GM12878 (cell line): ENCODE measurements around the gene RAP1B. TPM values are rescaled to one million over a fixed set of nuclear protein-coding genes. Genes with fewer than 3 reads are reported as not detected.
A peak's percentile ranks its signal among the peaks of the same experiment; 100 is the strongest.

Source experiments
- ATF7 ChIP-seq: fragments of 450-650 bp; IDR thresholded peaks from 2 replicates; pipeline ENCODE4 v1.6.1; 2016; ENCODE audit warnings: low read depth, mild to moderate bottlenecking
- CBX5 ChIP-seq: sonication (generic); IDR thresholded peaks from 2 replicates; pipeline ENCODE4 v1.6.1; 2016; ENCODE audit warnings: low read depth, moderate library complexity, mild to moderate bottlenecking, inconsistent platforms
- CREM ChIP-seq: IDR thresholded peaks from 2 replicates; pipeline ENCODE4 v1.6.1; 2014; ENCODE audit warnings: antibody characterized with exemption, low read depth
- ELK1 ChIP-seq: IDR thresholded peaks from 2 replicates; pipeline ENCODE4 v1.6.1; 2012; ENCODE audit warnings: low read depth, low read length, improper control_type of control experiment
- ESRRA ChIP-seq: IDR thresholded peaks from 2 replicates; pipeline ENCODE4 v1.6.1; 2012; ENCODE audit warnings: mild to moderate bottlenecking, low read length, improper control_type of control experiment
- FOS ChIP-seq: IDR thresholded peaks from 3 replicates; pipeline ENCODE4 v1.6.1; 2011; ENCODE audit warnings: borderline replicate concordance; ENCODE audit not compliant: insufficient read length; ENCODE audit errors: extremely low read depth
- FOXM1 ChIP-seq: IDR thresholded peaks from 2 replicates; pipeline ENCODE4 v1.6.1; 2012; ENCODE audit warnings: low read depth, mild to moderate bottlenecking, inconsistent platforms, low read length, moderate library complexity
- HDAC6 ChIP-seq: fragments of 200-600 bp; sonication (generic); IDR thresholded peaks from one replicate; pipeline ENCODE4 v1.8.0; 2017; ENCODE audit warnings: antibody characterized with exemption; ENCODE audit not compliant: unreplicated experiment
- IRF5 ChIP-seq: fragments of 450-650 bp; IDR thresholded peaks from 2 replicates; pipeline ENCODE4 v1.6.1; 2017; ENCODE audit warnings: borderline replicate concordance
- JUNB ChIP-seq: IDR thresholded peaks from 2 replicates; pipeline ENCODE4 v1.6.1; 2016; ENCODE audit warnings: antibody characterized with exemption, mild to moderate bottlenecking
- JUND ChIP-seq: IDR thresholded peaks from 2 replicates; pipeline ENCODE4 v1.6.1; 2012; ENCODE audit warnings: low read depth, mild to moderate bottlenecking, low read length, improper control_type of control experiment, moderate library complexity
- MLLT1 ChIP-seq: fragments of 450-650 bp; IDR thresholded peaks from 2 replicates; pipeline ENCODE4 v1.6.1; 2016; ENCODE audit warnings: mild to moderate bottlenecking
- PAX5 ChIP-seq: IDR thresholded peaks from 2 replicates; pipeline ENCODE4 v1.6.1; 2011; ENCODE audit warnings: low read depth, low read length, borderline replicate concordance
- PML ChIP-seq: IDR thresholded peaks from 2 replicates; pipeline ENCODE4 v1.6.1; 2012; ENCODE audit warnings: low read length, inconsistent platforms
- POLR2A ChIP-seq: IDR thresholded peaks from 2 replicates; pipeline ENCODE4 v1.6.1; 2011; ENCODE audit warnings: low read depth, mild to moderate bottlenecking, low read length
- POLR2AphosphoS5 ChIP-seq: IDR thresholded peaks from 2 replicates; pipeline ENCODE4 v1.6.1; 2011; ENCODE audit warnings: mild to moderate bottlenecking, low read length, inconsistent platforms
- POU2F2 ChIP-seq: IDR thresholded peaks from 3 replicates; pipeline ENCODE4 v1.6.1; 2011; ENCODE audit warnings: low read depth, mild to moderate bottlenecking, low read length, borderline replicate concordance
- RUNX3 ChIP-seq: IDR thresholded peaks from 2 replicates; pipeline ENCODE4 v1.6.1; 2012; ENCODE audit warnings: low read length, inconsistent platforms
- SIX5 ChIP-seq: IDR thresholded peaks from 2 replicates; pipeline ENCODE4 v1.6.1; 2011; ENCODE audit warnings: mild to moderate bottlenecking, low read depth, low read length, moderate library complexity; ENCODE audit not compliant: severe bottlenecking
- SMC3 ChIP-seq: IDR thresholded peaks from 2 replicates; pipeline ENCODE4 v1.6.1; 2011; ENCODE audit warnings: low read length, improper control_type of control experiment, borderline replicate concordance
- SREBF1 ChIP-seq: IDR thresholded peaks from 2 replicates; pipeline ENCODE4 v1.6.1; 2012; ENCODE audit warnings: mild to moderate bottlenecking, low read length
- SRF ChIP-seq, 2 experiments: IDR thresholded peaks; 2 replicates each; pipeline ENCODE4 v1.6.1; 2011; ENCODE audit warnings: low read depth in 2 of 2, low read length in 2 of 2, mild to moderate bottlenecking in 1 of 2, moderate library complexity in 1 of 2
- SUPT20H ChIP-seq: IDR thresholded peaks from 2 replicates; pipeline ENCODE4 v1.6.1; 2011; ENCODE audit warnings: low read depth, mild to moderate bottlenecking, low read length, moderate library complexity, borderline replicate concordance; ENCODE audit not compliant: control insufficient read depth
- SUZ12 ChIP-seq: fragments of 200-600 bp; sonication (generic); IDR thresholded peaks from one replicate; pipeline ENCODE4 v1.6.1; 2018; ENCODE audit warnings: antibody characterized with exemption, mild to moderate bottlenecking; ENCODE audit not compliant: unreplicated experiment
- TAF1 ChIP-seq: IDR thresholded peaks from 2 replicates; pipeline ENCODE4 v1.6.1; 2011; ENCODE audit warnings: mild to moderate bottlenecking, low read depth, low read length, borderline replicate concordance
- WRNIP1 ChIP-seq: IDR thresholded peaks from 2 replicates; pipeline ENCODE4 v1.6.1; 2011; ENCODE audit warnings: low read depth, low read length, improper control_type of control experiment, borderline replicate concordance
- ZNF217 ChIP-seq: fragments of 450-650 bp; IDR thresholded peaks from 2 replicates; pipeline ENCODE4 v1.6.1; 2017; ENCODE audit warnings: antibody characterized with exemption, mild to moderate bottlenecking
- ZNF384 ChIP-seq: IDR thresholded peaks from 2 replicates; pipeline ENCODE4 v1.6.1; 2012; ENCODE audit warnings: low read depth, mild to moderate bottlenecking, low read length, improper control_type of control experiment, borderline replicate concordance
- ZSCAN29 ChIP-seq: fragments of 450-650 bp; IDR thresholded peaks from 2 replicates; pipeline ENCODE4 v1.6.1; 2017; ENCODE audit warnings: mild to moderate bottlenecking, moderate library complexity
- polyA plus RNA-seq, 11 experiments: library from polyadenylated mRNA; depleted of rRNA in 4 of 11; unstranded in 6 of 11; stranded (reverse) in 5 of 11; fragments of >200 nt; fragmentation: Nextera tagmentation in 4 of 11; fragmentation: Illumina TruSeq in 1 of 11; extraction: Ambion mirVana in 4 of 11; extraction: Trizol in 1 of 11; gene quantifications; 1 replicate in 1 of 11; 2 replicates in 10 of 11; pipeline versions ENCODE4 v1.2.1 to v1.2.3, GENCODE V29; 2011 to 2016; ENCODE audit warnings: inconsistent platforms in 2 of 11, missing spikeins in 2 of 11, low read depth in 1 of 11
- total RNA-seq, 4 experiments: library from RNA; depleted of rRNA in 3 of 4; stranded (reverse); fragments of >200 nt in 3 of 4; fragmentation: Illumina TruSeq in 1 of 4; extraction: Trizol in 1 of 4; gene quantifications; 2 replicates each; pipeline versions ENCODE4 v1.2.1 to v1.2.3, GENCODE V29; 2013 to 2021

RAP1B gene
- total and polyA plus RNA-seq, 10 of the 15 experiments (the other 5 are each of a cell fraction or from before 2014, with no cell fraction given): 88.9 to 219 (median 127) TPM

- no peak for TF ChIP-seq JUND
- peak; percentile 46; the same call in 2 of the 3 replicates for TF ChIP-seq POU2F2
- no peak for TF ChIP-seq PAX5
- TF ChIP-seq ZSCAN29: no peak
- TF ChIP-seq ELK1: peak; percentile 54; the same call in 1 of the 2 replicates
- no peak for TF ChIP-seq SREBF1
- TF ChIP-seq IRF5: no peak
- peak; percentile 70 for TF ChIP-seq PML
- TF ChIP-seq POLR2A: peak; percentile 96
- peak; percentile 72 for TF ChIP-seq CREM
- TF ChIP-seq CBX5: no peak
- TF ChIP-seq HDAC6: no peak
- TF ChIP-seq FOXM1: no peak
- no peak for TF ChIP-seq ATF7
- no peak; the same call in 1 of the 2 replicates for TF ChIP-seq TAF1
- TF ChIP-seq ZNF384: no peak
- peak in 1 of 2 experiments; percentile 7; a peak in 1 of 4 replicates for TF ChIP-seq SRF (IDR thresholded peaks at IDR 0.05; ENCODE audit: low read depth in 2 of 2, low read length in 2 of 2)
- no peak for TF ChIP-seq ZNF217
- 0 out of 2 replicates have a peak, but pooled peaks have one; percentile 61 for TF ChIP-seq ESRRA
- TF ChIP-seq JUNB: no peak
- TF ChIP-seq RUNX3: no peak
- TF ChIP-seq SIX5: no peak
- no peak for TF ChIP-seq SUZ12
- no peak for TF ChIP-seq SUPT20H
- TF ChIP-seq WRNIP1: no peak
- TF ChIP-seq POLR2AphosphoS5: peak; percentile 90
- TF ChIP-seq MLLT1: peak; percentile 80
- no peak for TF ChIP-seq FOS
- no peak for TF ChIP-seq SMC3
Measured at GRCh38 chr12:68610370-68611093, at the start of gene RAP1B (continued).
